Caco-2 (cell line): ENCODE results near the gene TIAM1. TPM values are rescaled to one million over a fixed set of nuclear protein-coding genes. Genes with fewer than 3 reads are reported as not detected.

Source experiments
- BruUV-seq: library from RNA; stranded (reverse); fragments of 400-500 nt; replicated peaks from 2 replicates; lab custom pipeline; 2021; lab: Mats Ljungman, UMichigan
- CTCF ChIA-PET: fragments of 300-600 bp; sonication (Branson Sonifier 250); formaldehyde crosslinking; loops from one replicate; lab custom pipeline; 2022; ENCODE audit warnings: antibody characterized with exemption; lab: Charles Lee
- POLR2A ChIA-PET: fragments of 300-600 bp; sonication (Branson Sonifier 250); formaldehyde crosslinking; loops from one replicate; lab custom pipeline; 2022; ENCODE audit warnings: antibody characterized with exemption; lab: Charles Lee
- DNase-seq, 2 experiments: peaks; one replicate each; pipeline versions ENCODE4 v3.0.0 to v3.0.0-alpha.2; 2020 to 2022
- H3K27me3 ChIP-seq: replicated peaks from 2 replicates; pipeline ENCODE4 v1.6.0; 2011; ENCODE audit warnings: low read length; ENCODE audit not compliant: control insufficient read depth, insufficient read depth
- H3K36me3 ChIP-seq: 2 replicates; pipeline ENCODE4 v1.5.1; 2011; ENCODE audit warnings: low read length; ENCODE audit not compliant: control insufficient read depth, insufficient read depth
- H3K4me1 ChIP-seq: fragments of 250-450 bp; sonication (Bioruptor Pico); 2 replicates; pipeline ENCODE4 v1.5.1; 2020; ENCODE audit warnings: mild to moderate bottlenecking
- H3K4me3 ChIP-seq: 2 replicates; pipeline ENCODE4 v1.5.1; 2011; ENCODE audit warnings: low read depth, mild to moderate bottlenecking, control low read depth, low read length
- H3K9me3 ChIP-seq: fragments of 250-450 bp; sonication (Bioruptor Pico); 2 replicates; pipeline ENCODE4 v1.5.1; 2020; ENCODE audit warnings: mild to moderate bottlenecking, moderate library complexity
- H3K27ac Mint-ChIP-seq: one replicate; pipeline ENCODE4 v1.8.0; 2022; ENCODE audit warnings: mixed read lengths; ENCODE audit not compliant: unreplicated experiment
- H3K27me3 Mint-ChIP-seq: one replicate; pipeline ENCODE4 v1.8.0; 2022; ENCODE audit warnings: mixed read lengths; ENCODE audit not compliant: insufficient read depth, unreplicated experiment
- H3K36me3 Mint-ChIP-seq: one replicate; pipeline ENCODE4 v1.8.0; 2022; ENCODE audit warnings: mild to moderate bottlenecking, mixed read lengths; ENCODE audit not compliant: insufficient read depth, unreplicated experiment
- H3K4me1 Mint-ChIP-seq: one replicate; pipeline ENCODE4 v1.8.0; 2022; ENCODE audit warnings: low read depth, mixed read lengths; ENCODE audit not compliant: unreplicated experiment
- H3K4me3 Mint-ChIP-seq: one replicate; pipeline ENCODE4 v1.8.0; 2022; ENCODE audit warnings: mild to moderate bottlenecking, moderate library complexity, mixed read lengths; ENCODE audit not compliant: unreplicated experiment
- H3K9me3 Mint-ChIP-seq: one replicate; pipeline ENCODE4 v1.8.0; 2022; ENCODE audit warnings: mixed read lengths; ENCODE audit not compliant: unreplicated experiment
- intact Hi-C: fragments of 100-400 bp; cut with micrococcal nuclease; formaldehyde crosslinking; loops from one replicate; pipeline ENCODE4 v1.10.0; 2022; ENCODE audit not compliant: unreplicated experiment
- total RNA-seq: library from RNA; stranded (reverse); gene quantifications from 2 replicates; pipeline ENCODE4 v1.2.3, GENCODE V29; 2022
- TF ChIP-seq, protein P1 (sequence below), 2 experiments: fragments of 200-600 bp in 1 of 2; IDR thresholded peaks; 1 replicate in 1 of 2; 2 replicates in 1 of 2; pipeline versions ENCODE4 v1.5.1 to v1.8.0; 2011 to 2022; ENCODE audit warnings: antibody characterized with exemption in 1 of 2, control low read depth in 1 of 2, inconsistent platforms in 1 of 2, low read depth in 1 of 2, low read length in 1 of 2, mild to moderate bottlenecking in 1 of 2, moderate library complexity in 1 of 2; ENCODE audit not compliant: insufficient read depth in 1 of 2, severe bottlenecking in 1 of 2, unreplicated experiment in 1 of 2

The TIAM1 gene
- total RNA-seq, 1 experiment from 2014 or later, result 5.2 TPM

DNA sequence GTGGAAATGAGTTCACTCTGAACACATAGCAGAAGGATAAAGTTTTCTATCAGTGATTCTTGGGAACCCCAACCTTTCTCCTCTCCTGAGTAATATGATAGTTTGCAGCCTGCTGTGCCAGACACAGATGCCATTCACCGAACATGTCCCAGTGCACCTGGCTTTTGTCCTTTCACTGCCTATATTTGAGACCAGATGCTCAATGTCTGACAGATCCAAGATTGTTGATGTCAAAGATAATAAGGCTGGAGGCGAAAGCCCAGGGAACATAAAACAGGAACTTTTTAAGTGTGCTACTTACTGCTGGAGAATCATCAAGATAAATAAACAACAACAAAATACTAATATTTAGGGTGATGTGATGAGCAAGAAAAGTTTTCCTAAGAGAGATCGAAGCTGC is 139.3 kb downstream of the TIAM1 start:
- no TSS peak for BruUV-seq
- intact Hi-C loops, result no loop called here
- POLR2A ChIA-PET, result no interaction called here

DNA sequence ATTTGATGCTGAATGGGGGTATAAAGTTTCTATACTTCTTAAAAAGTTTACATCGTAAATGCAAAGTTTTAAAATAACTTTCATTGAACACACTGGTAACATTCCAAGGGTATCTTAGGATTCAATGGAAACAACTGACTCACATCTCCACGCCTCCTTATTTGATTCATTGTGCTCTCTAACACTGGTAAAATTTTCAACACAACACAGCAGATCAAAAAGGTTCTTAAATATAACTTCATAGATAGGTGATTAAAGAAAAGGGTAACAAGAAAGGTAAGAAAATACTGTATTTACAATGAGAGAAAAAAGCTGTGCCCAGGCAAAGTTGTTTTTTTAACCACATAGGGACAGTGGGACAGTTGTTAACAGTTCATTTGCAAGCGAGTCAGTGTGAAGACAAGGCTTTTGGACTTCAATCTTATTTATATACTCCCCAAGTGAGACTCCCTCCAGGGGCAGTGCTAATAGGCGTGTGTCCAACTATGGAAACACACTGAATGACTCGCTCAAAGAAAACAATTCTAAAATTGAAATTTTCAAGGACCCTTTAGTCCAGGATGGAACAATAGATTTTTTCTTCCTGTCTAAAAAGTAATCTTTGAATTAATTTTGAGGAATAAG is 140.5 kb downstream of the TIAM1 start:
- no peaks in the 10 kb centered on the region for H3K4me1 ChIP-seq
- Mint-ChIP-seq H3K9me3 (no peaks in the 10 kb centered on the region), H3K36me3 (no peaks in the 10 kb centered on the region), H3K4me3 (no peak overlapping the region), H3K27me3 (no peaks in the 10 kb centered on the region), H3K4me1 (no peaks in the 10 kb centered on the region), H3K27ac (no peak overlapping the region)
- no peak overlapping the region for H3K4me3 ChIP-seq
- TF ChIP-seq, protein P1, sequence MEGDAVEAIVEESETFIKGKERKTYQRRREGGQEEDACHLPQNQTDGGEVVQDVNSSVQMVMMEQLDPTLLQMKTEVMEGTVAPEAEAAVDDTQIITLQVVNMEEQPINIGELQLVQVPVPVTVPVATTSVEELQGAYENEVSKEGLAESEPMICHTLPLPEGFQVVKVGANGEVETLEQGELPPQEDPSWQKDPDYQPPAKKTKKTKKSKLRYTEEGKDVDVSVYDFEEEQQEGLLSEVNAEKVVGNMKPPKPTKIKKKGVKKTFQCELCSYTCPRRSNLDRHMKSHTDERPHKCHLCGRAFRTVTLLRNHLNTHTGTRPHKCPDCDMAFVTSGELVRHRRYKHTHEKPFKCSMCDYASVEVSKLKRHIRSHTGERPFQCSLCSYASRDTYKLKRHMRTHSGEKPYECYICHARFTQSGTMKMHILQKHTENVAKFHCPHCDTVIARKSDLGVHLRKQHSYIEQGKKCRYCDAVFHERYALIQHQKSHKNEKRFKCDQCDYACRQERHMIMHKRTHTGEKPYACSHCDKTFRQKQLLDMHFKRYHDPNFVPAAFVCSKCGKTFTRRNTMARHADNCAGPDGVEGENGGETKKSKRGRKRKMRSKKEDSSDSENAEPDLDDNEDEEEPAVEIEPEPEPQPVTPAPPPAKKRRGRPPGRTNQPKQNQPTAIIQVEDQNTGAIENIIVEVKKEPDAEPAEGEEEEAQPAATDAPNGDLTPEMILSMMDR (IDR thresholded peaks at IDR 0.05; ENCODE audit: insufficient read depth in 1 of 2, low read depth in 1 of 2, low read length in 1 of 2, severe bottlenecking in 1 of 2, unreplicated experiment in 1 of 2), result no peak
- no peaks in the 10 kb centered on the region for H3K27me3 ChIP-seq
- ChIA-PET POLR2A (no interaction called here), CTCF (no interaction called here)
- H3K9me3 ChIP-seq, result no peaks in the 10 kb centered on the region
- intact Hi-C loops, result no loop called here
- DNase-seq, result no peak
- no peaks in the 10 kb centered on the region for H3K36me3 ChIP-seq
- BruUV-seq, result no TSS peak

More for the DNA sequence above, 139.3 kb downstream of the TIAM1 start:
- CTCF ChIA-PET, result no interaction called here
- H3K27ac Mint-ChIP-seq, result no peak overlapping the region
- H3K9me3 ChIP-seq, result no peaks in the 10 kb centered on the region
- H3K4me3 Mint-ChIP-seq, result no peak overlapping the region
- H3K27me3 ChIP-seq, result no peaks in the 10 kb centered on the region
- H3K4me1 ChIP-seq, result no peaks in the 10 kb centered on the region
- no peaks in the 10 kb centered on the region for H3K36me3 Mint-ChIP-seq
- H3K9me3 Mint-ChIP-seq, result no peaks in the 10 kb centered on the region
- H3K27me3 Mint-ChIP-seq, result no peaks in the 10 kb centered on the region
- TF ChIP-seq, protein P1 (IDR thresholded peaks at IDR 0.05; ENCODE audit: insufficient read depth in 1 of 2, low read depth in 1 of 2, low read length in 1 of 2, severe bottlenecking in 1 of 2, unreplicated experiment in 1 of 2), result no peak
- H3K4me3 ChIP-seq, result no peak overlapping the region
- no peaks in the 10 kb centered on the region for H3K36me3 ChIP-seq
- no peaks in the 10 kb centered on the region for H3K4me1 Mint-ChIP-seq
- DNase-seq, result no peak

DNA sequence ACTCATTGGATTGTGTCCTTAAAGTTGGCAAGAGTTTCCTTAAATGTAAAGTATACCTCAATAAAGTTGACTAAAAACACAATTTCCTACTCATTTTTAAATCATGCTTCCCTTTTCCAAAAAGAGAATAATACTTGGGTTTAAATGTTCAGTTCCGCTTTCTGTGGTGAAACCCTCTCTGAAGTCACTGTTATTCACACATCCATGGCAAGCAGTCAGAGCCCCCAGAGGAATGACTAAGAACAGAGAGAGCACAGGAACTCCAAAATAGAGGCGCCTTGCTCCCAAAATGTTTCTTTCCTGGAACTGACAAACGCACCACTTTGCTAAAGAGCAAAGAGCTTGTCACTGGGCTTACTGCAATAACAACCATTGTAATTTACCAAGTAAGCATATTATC is 142.5 kb downstream of the TIAM1 start:
- TF ChIP-seq, protein P1 (IDR thresholded peaks at IDR 0.05; ENCODE audit: insufficient read depth in 1 of 2, low read depth in 1 of 2, low read length in 1 of 2, severe bottlenecking in 1 of 2, unreplicated experiment in 1 of 2), result no peak
- ChIA-PET POLR2A (no interaction called here), CTCF (no interaction called here)
- no peaks in the 10 kb centered on the region for H3K36me3 Mint-ChIP-seq
- Histone ChIP-seq H3K9me3 (no peaks in the 10 kb centered on the region), H3K4me1 (no peaks in the 10 kb centered on the region), H3K36me3 (no peaks in the 10 kb centered on the region), H3K27me3 (no peaks in the 10 kb centered on the region), H3K4me3 (no peak overlapping the region)
- intact Hi-C loops, result no loop called here
- no peaks in the 10 kb centered on the region for H3K4me1 Mint-ChIP-seq
- H3K27me3 Mint-ChIP-seq, result no peaks in the 10 kb centered on the region
- no peak for DNase-seq
- no peak overlapping the region for H3K4me3 Mint-ChIP-seq
- BruUV-seq, result no TSS peak
- H3K27ac Mint-ChIP-seq, result no peak overlapping the region
- no peaks in the 10 kb centered on the region for H3K9me3 Mint-ChIP-seq
